GM18907 (cell line): ENCODE results near the gene POLR3A.

Source experiments
- ATAC-seq: cut with Tn5 transposase; IDR thresholded peaks from one replicate; pipeline ENCODE4 v1.9.1; 2021; ENCODE audit warnings: mild to moderate bottlenecking, moderate library complexity; ENCODE audit not compliant: unreplicated experiment

Gene POLR3A

DNA sequence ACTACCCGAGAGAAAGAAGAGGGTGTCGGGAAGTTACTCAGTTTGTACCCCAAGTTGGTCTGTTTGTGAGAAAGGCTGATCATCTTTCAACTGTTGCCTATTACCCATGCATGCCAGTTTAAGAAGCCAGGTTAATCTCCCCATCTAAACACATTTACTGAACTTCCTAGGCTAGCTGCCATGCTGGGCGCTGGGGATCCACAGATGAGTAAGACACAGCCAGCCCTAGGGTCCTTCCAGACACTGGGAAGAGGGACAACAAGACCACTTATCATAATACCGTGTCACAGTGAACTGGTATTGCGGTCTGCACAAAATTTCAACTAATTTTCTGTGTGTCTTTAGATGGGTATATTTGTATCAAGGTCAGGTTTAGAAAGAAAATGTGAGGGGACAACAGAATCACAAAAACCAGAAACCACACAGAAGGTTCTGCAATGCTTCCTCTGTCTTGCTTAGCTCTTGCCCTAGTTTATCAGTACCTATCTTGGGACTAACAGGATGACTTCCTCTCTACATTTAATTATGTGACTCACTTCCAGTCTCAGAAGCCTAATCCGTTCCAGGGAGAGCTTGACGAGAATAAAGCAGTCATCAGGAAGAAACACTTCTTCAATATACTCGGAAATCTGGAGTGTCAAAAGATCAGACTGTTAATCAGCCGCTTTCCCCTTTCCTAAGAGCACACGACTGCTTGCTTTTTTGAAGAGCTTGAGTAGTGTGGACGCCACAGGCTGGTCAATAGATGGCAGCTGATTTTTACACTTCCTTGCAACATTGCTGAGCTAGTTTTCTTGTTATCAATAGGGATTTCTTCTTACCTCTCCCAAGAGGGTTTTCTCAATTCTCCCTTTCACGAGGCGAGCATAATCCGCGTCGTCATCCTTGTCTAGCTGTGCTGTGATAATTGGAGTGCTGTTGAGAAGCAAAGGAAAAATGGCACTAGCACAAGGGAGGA lies 45.7 kb downstream of the POLR3A start:
- ATAC-seq: no peak

- ATAC-seq: no peak
Observed at GRCh38 chr10:77981281-77981680, 48.0 kb downstream of the POLR3A start.

- ATAC-seq: no peak
Observed at GRCh38 chr10:77979221-77979620, 50.1 kb downstream of the POLR3A start.

DNA sequence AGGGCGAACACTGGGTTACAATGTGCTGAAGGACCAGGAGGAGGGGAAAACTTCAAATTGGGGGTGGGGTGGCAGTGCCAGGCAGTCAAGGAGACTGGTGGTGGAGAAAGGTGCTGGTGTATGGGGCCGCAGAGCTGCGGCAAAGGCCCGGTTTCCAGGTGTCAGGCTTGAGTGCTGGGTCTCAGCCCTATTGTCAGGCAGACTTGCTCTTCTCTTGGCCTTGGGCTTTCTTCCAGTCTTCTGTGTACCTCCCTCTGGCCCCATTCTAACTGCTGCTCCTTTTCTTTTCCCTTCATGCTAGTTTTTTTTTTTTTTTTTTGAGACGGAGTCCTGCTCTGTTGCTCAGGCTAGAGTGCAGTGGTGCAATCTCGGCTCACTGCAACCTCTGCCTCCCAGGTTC lies 51.0 kb downstream of the POLR3A start:
- no peak for ATAC-seq

GRCh38 chr10:77977934-77978333 lies 51.4 kb downstream of the POLR3A start:
- no peak for ATAC-seq

DNA sequence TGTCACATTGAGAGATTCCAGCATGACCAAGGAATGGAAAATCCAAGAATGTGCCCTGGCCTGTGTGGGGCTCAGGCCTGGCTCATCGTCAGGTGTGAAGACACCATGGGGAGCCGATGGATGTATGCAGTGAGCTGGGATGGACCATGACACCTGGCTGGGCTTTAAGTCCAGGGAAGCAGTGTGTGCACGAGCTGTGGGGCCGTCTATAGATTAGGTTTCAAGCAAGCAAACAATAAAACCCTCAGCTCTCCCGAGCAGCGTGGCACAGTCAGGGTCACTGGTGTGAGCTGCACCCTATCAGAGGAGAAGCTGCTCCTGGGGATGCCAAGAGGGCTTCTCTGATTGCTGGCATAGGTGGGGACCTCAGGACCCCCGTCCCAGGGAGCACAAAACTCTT lies 52.3 kb downstream of the POLR3A start:
- no peak for ATAC-seq

DNA sequence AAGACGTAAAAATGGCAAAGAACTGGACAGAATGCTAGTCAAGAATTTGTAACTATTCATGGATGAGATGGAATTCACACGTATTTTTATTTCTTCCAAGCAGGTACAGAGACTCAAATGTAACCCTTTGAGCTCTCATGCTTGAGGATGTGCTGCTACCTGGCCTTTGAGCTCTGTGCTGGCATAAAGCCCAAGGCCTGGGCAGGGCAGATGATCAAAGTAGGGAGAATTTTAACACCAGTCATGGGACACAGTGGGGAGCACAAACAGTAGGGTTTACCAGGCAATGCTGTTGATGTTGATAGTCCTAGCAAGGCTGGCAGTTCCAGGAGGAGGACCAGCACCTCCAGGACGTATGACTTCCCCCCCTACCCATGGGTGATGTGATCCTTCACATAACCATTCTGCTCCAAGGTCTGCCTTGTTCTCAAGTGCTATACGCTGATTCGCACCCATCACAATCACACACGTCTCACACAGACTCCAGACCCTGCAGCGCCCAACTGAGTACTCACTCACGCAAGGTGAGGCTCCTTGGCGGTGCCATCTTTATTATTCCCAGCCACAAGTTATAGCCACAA lies 54.1 kb downstream of the POLR3A start:
- no peak for ATAC-seq

- no peak for ATAC-seq
Observed at GRCh38 chr10:77974396-77975074, 54.8 kb downstream of the POLR3A start.

GRCh38 chr10:77973276-77973675 lies 56.0 kb downstream of the POLR3A start:
- ATAC-seq: no peak

GRCh38 chr10:77972148-77972547 lies 57.2 kb downstream of the POLR3A start:
- no peak for ATAC-seq

DNA sequence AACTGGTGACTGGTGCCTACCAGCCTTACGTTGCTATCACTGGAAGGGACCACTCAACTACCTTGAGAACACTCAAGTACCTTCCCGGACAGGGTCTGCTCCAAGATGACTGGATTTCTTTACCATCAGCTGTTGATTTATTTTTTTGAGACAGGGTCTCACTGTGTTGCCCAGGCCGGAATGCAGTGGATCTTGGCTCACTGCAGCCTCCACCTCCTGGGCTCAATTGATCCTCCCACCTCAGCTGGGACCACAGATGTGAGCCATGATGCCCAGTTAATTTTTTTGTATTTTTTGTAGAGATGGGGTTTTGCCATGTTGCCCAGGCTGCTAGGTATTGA lies 57.5 kb downstream of the POLR3A start:
- no peak for ATAC-seq

- ATAC-seq: no peak
Observed at GRCh38 chr10:77970869-77971803, 58.2 kb downstream of the POLR3A start.

GRCh38 chr10:77969114-77969513 lies 60.2 kb downstream of the POLR3A start:
- no peak for ATAC-seq

DNA sequence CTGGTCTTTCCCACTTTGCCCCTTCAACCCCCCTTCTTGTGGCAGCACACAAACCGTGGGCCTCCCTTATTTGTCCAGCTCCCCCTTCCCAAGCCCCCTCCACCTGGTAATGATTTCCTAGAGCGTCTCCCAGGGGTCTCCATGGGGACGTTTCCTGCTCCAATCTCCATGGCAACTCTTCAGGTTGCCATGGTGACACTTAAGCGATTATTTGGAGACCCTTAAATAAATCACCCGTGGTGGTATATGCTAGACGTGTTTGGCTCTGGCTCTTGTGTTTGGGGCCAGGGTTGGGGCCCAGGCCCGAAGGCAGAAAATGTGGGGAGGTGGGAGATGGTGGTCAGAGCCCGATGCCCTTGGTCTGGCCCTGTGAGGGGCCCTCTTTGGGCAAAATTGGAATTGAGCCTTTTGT lies 61.7 kb downstream of the POLR3A start:
- no peak for ATAC-seq

DNA sequence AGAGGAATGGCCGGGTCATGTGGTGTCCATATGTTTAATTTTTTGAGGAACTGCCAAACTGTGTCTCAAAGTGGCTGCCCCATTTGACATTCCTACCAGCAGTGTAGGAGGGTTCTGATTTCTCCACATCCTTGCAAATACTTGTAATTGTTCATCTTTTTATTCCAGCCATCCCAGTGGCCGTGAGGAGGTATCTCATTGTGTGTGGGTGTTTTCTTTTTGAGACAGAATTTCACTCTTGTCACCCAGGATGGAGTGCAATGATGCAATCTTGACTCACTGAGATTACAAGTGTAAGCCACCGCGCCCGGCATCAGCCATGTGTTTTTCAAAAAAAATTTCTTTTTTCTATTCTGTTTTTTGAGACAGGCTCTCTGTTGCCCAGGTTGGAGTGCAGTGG lies 64.0 kb downstream of the POLR3A start:
- ATAC-seq: no peak

DNA sequence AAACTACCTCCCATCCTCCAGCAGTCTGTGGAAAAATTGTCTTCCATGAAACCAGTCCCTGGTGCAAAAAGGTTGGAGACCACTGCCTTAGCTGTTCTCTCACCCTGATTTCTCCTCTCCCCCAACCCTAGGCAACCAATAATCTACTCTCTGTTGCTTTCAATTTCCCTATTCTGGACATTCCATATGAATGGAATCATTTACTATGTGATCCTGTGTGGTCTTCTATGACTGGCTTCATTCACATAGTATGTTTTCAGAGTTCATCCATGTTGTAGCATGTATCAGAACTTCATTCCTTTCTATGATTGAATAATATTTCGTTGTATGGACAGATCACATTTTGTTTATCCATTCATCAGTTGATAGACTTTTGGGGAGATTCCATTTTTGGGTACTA lies 64.5 kb downstream of the POLR3A start:
- ATAC-seq: no peak

DNA sequence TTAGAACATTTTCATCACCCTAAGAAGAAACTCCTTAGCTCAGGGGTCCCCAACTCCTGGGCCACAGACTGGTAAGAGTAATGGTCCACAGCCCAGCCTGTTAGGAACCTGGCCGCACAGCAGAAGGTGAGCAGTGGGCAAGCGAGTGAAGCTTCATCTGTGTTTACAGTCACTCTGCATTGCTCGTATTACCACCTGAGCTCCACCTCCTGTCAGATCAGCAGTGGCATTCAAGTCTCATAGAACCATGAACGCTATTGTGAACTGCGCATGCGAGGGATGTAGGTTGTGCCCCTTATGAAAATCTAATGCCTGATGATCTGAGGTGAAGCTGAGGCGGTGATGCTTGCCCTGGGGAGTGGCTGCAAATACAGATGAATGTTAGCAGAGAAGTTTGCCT lies 65.4 kb downstream of the POLR3A start:
- no peak for ATAC-seq

- ATAC-seq: no peak
Observed at GRCh38 chr10:77962350-77963146, 66.8 kb downstream of the POLR3A start.

GRCh38 chr10:77961668-77962067 lies 67.6 kb downstream of the POLR3A start:
- ATAC-seq: no peak

GRCh38 chr10:77960829-77961329 lies 68.4 kb downstream of the POLR3A start:
- ATAC-seq: no peak
